ENCODE data around the gene DUSP6. TPM values are rescaled to one million over a fixed set of nuclear protein-coding genes. Genes with fewer than 3 reads are reported as not detected.
A peak's percentile ranks its signal among the peaks of the same experiment; 100 is the strongest.

DUSP6 gene
- 10 to 100 TPM in 11 of 12 donors, not detected in 1; 31.2 to 73.8 (median 56.0) TPM for polyA plus RNA-seq (ENCODE audit: insufficient read length in 12 of 12)
- long read RNA-seq, donor 1, full-length matches to known transcripts: 38 of 44 reads
- long read RNA-seq, donor 1, partial matches to known transcripts: 6 of 44 reads
- long read RNA-seq, donor 1, other reads (novel, unspliced or antisense): 0 of 44 reads
- long read RNA-seq, donor 2, full-length matches to known transcripts: 25 of 25 reads
- long read RNA-seq, donor 2, partial matches to known transcripts: 0 of 25 reads
- long read RNA-seq, donor 2, other reads (novel, unspliced or antisense): 0 of 25 reads
- long read RNA-seq, donor 3, full-length matches to known transcripts: 18 of 18 reads
- long read RNA-seq, donor 3, partial matches to known transcripts: 0 of 18 reads
- long read RNA-seq, donor 3, other reads (novel, unspliced or antisense): 0 of 18 reads
- long read RNA-seq, donor 4, full-length matches to known transcripts: 14 of 14 reads
- long read RNA-seq, donor 4, partial matches to known transcripts: 0 of 14 reads
- long read RNA-seq, donor 4, other reads (novel, unspliced or antisense): 0 of 14 reads
- long read RNA-seq, donor 5: 0 reads
- long read RNA-seq, donor 6, full-length matches to known transcripts: 18 of 18 reads
- long read RNA-seq, donor 6, partial matches to known transcripts: 0 of 18 reads
- long read RNA-seq, donor 6, other reads (novel, unspliced or antisense): 0 of 18 reads
- long read RNA-seq, donor 7, full-length matches to known transcripts: 8 of 8 reads
- long read RNA-seq, donor 7, partial matches to known transcripts: 0 of 8 reads
- long read RNA-seq, donor 7, other reads (novel, unspliced or antisense): 0 of 8 reads
- long read RNA-seq, donor 8, full-length matches to known transcripts: 43 of 50 reads
- long read RNA-seq, donor 8, partial matches to known transcripts: 7 of 50 reads
- long read RNA-seq, donor 8, other reads (novel, unspliced or antisense): 0 of 50 reads
- long read RNA-seq, donor 9, full-length matches to known transcripts: 10 of 10 reads
- long read RNA-seq, donor 9, partial matches to known transcripts: 0 of 10 reads
- long read RNA-seq, donor 9, other reads (novel, unspliced or antisense): 0 of 10 reads
- long read RNA-seq, donor 10, full-length matches to known transcripts: 20 of 20 reads
- long read RNA-seq, donor 10, partial matches to known transcripts: 0 of 20 reads
- long read RNA-seq, donor 10, other reads (novel, unspliced or antisense): 0 of 20 reads
- long read RNA-seq, donor 11, full-length matches to known transcripts: 26 of 32 reads
- long read RNA-seq, donor 11, partial matches to known transcripts: 6 of 32 reads
- long read RNA-seq, donor 11, other reads (novel, unspliced or antisense): 0 of 32 reads

GRCh38 chr12:89352492-89353187 is at the start of gene DUSP6:
TSS of gene DUSP6 (minus strand) at chr12:89352501. CDS start at chr12:89352039, 462 bp downstream.
- peak; percentile 94 for DNase-seq

- no peak for DNase-seq
Observed at GRCh38 chr12:89401433-89402058, 49.2 kb upstream of the DUSP6 start.

- DNase-seq: no peak
Observed at GRCh38 chr12:89400415-89400814, 48.1 kb upstream of the DUSP6 start.

GRCh38 chr12:89395712-89396111 is 43.4 kb upstream of the DUSP6 start:
- DNase-seq: no peak

GRCh38 chr12:89393551-89394121 is 41.3 kb upstream of the DUSP6 start:
- no peak for DNase-seq

GRCh38 chr12:89392391-89392790 is 40.1 kb upstream of the DUSP6 start:
- DNase-seq: no peak

- no peak for DNase-seq
Observed at GRCh38 chr12:89391726-89392336, 39.5 kb upstream of the DUSP6 start.

GRCh38 chr12:89390802-89391673 is 38.7 kb upstream of the DUSP6 start:
- no peak for DNase-seq

GRCh38 chr12:89389755-89390661 is 37.7 kb upstream of the DUSP6 start:
- DNase-seq: no peak

GRCh38 chr12:89386138-89386537 is 33.8 kb upstream of the DUSP6 start:
- no peak for DNase-seq

GRCh38 chr12:89384807-89385206 is 32.5 kb upstream of the DUSP6 start:
- DNase-seq: peak; percentile 27

GRCh38 chr12:89384050-89384758 is 31.9 kb upstream of the DUSP6 start:
- DNase-seq: peak; percentile 66

GRCh38 chr12:89383235-89384049 is 31.1 kb upstream of the DUSP6 start:
- DNase-seq: no peak

- DNase-seq: no peak
Observed at GRCh38 chr12:89382328-89382727, 30.0 kb upstream of the DUSP6 start.

- DNase-seq: no peak
Observed at GRCh38 chr12:89379839-89380467, 27.7 kb upstream of the DUSP6 start.

Measured in muscle of arm (tissue), 14 donors.